ENCODE measurements around the gene NXNL2.

Gene NXNL2

GRCh38 chr9:88578121-88579049, 43.4 kb downstream of the NXNL2 start:
- Mint-ChIP-seq H3K4me3 (peak overlapping the region; percentile 52), H3K4me1 (ENCODE audit: low read depth) (peaks cover 3% of the 10 kb centered on the region), H3K9me3 (no peaks in the 10 kb centered on the region), H3K27ac (no peak overlapping the region), H3K36me3 (ENCODE audit: low read depth) (no peaks in the 10 kb centered on the region), H3K27me3 (ENCODE audit: low read depth) (peaks cover 21% of the 10 kb centered on the region)
- peak; percentile 42 for DNase-seq (ENCODE audit: low spot score)

GRCh38 chr9:88579050-88579715, 44.2 kb downstream of the NXNL2 start:
- H3K27me3 Mint-ChIP-seq (ENCODE audit: low read depth), result peaks cover 24% of the 10 kb centered on the region

GRCh38 chr9:88580961-88581360, 46.0 kb downstream of the NXNL2 start:
- Mint-ChIP-seq H3K9me3 (no peaks in the 10 kb centered on the region), H3K36me3 (ENCODE audit: low read depth) (no peaks in the 10 kb centered on the region), H3K4me1 (ENCODE audit: low read depth) (peaks cover 3% of the 10 kb centered on the region), H3K27me3 (ENCODE audit: low read depth) (peaks cover 21% of the 10 kb centered on the region), H3K27ac (no peak overlapping the region), H3K4me3 (no peak overlapping the region)
- DNase-seq (ENCODE audit: low spot score), result no peak

More at GRCh38 chr9:88579050-88579715, 44.2 kb downstream of the NXNL2 start:
- H3K9me3 Mint-ChIP-seq, result no peaks in the 10 kb centered on the region
- no peaks in the 10 kb centered on the region for H3K36me3 Mint-ChIP-seq (ENCODE audit: low read depth)
- DNase-seq (ENCODE audit: low spot score), result no peak
- H3K27ac Mint-ChIP-seq, result no peak overlapping the region
- peaks cover 3% of the 10 kb centered on the region for H3K4me1 Mint-ChIP-seq (ENCODE audit: low read depth)
- H3K4me3 Mint-ChIP-seq, result no peak overlapping the region

- Mint-ChIP-seq H3K4me3 (no peak overlapping the region), H3K27me3 (ENCODE audit: low read depth) (peaks cover 19% of the 10 kb centered on the region), H3K36me3 (ENCODE audit: low read depth) (no peaks in the 10 kb centered on the region), H3K9me3 (no peaks in the 10 kb centered on the region), H3K27ac (no peak overlapping the region), H3K4me1 (ENCODE audit: low read depth) (no peaks in the 10 kb centered on the region)
- DNase-seq (ENCODE audit: low spot score), result no peak
Measured at GRCh38 chr9:88583901-88584596, 49.1 kb downstream of the NXNL2 start.

GRCh38 chr9:88585426-88585825, 50.4 kb downstream of the NXNL2 start:
- DNase-seq (ENCODE audit: low spot score), result no peak
- peaks cover 19% of the 10 kb centered on the region for H3K27me3 Mint-ChIP-seq (ENCODE audit: low read depth)
- H3K4me1 Mint-ChIP-seq (ENCODE audit: low read depth), result no peaks in the 10 kb centered on the region
- H3K36me3 Mint-ChIP-seq (ENCODE audit: low read depth), result no peaks in the 10 kb centered on the region
- H3K9me3 Mint-ChIP-seq, result no peaks in the 10 kb centered on the region
- H3K4me3 Mint-ChIP-seq, result no peak overlapping the region
- no peak overlapping the region for H3K27ac Mint-ChIP-seq

GRCh38 chr9:88586452-88586851, 51.5 kb downstream of the NXNL2 start:
- Mint-ChIP-seq H3K4me3 (no peak overlapping the region), H3K27me3 (ENCODE audit: low read depth) (peaks cover 16% of the 10 kb centered on the region), H3K27ac (no peak overlapping the region), H3K4me1 (ENCODE audit: low read depth) (no peaks in the 10 kb centered on the region), H3K9me3 (no peaks in the 10 kb centered on the region), H3K36me3 (ENCODE audit: low read depth) (no peaks in the 10 kb centered on the region)
- DNase-seq (ENCODE audit: low spot score), result no peak

- H3K9me3 Mint-ChIP-seq, result no peaks in the 10 kb centered on the region
- H3K4me3 Mint-ChIP-seq, result no peak overlapping the region
- H3K27me3 Mint-ChIP-seq (ENCODE audit: low read depth), result peaks cover 16% of the 10 kb centered on the region
- DNase-seq (ENCODE audit: low spot score), result no peak
- H3K27ac Mint-ChIP-seq, result no peak overlapping the region
- H3K4me1 Mint-ChIP-seq (ENCODE audit: low read depth), result no peaks in the 10 kb centered on the region
- no peaks in the 10 kb centered on the region for H3K36me3 Mint-ChIP-seq (ENCODE audit: low read depth)
Measured at GRCh38 chr9:88587182-88587581, 52.2 kb downstream of the NXNL2 start.

GRCh38 chr9:88587885-88588649, 53.1 kb downstream of the NXNL2 start:
- Mint-ChIP-seq H3K4me3 (no peak overlapping the region), H3K27me3 (ENCODE audit: low read depth) (peaks cover 22% of the 10 kb centered on the region), H3K36me3 (ENCODE audit: low read depth) (no peaks in the 10 kb centered on the region), H3K4me1 (ENCODE audit: low read depth) (no peaks in the 10 kb centered on the region), H3K9me3 (no peaks in the 10 kb centered on the region), H3K27ac (no peak overlapping the region)
- DNase-seq (ENCODE audit: low spot score), result no peak

GRCh38 chr9:88589656-88590055, 54.7 kb downstream of the NXNL2 start:
- no peaks in the 10 kb centered on the region for H3K36me3 Mint-ChIP-seq (ENCODE audit: low read depth)
- no peak overlapping the region for H3K4me3 Mint-ChIP-seq
- no peak for DNase-seq (ENCODE audit: low spot score)
- H3K27me3 Mint-ChIP-seq (ENCODE audit: low read depth), result peaks cover 17% of the 10 kb centered on the region
- H3K9me3 Mint-ChIP-seq, result no peaks in the 10 kb centered on the region
- no peak overlapping the region for H3K27ac Mint-ChIP-seq
- peaks cover 6% of the 10 kb centered on the region for H3K4me1 Mint-ChIP-seq (ENCODE audit: low read depth)

- Mint-ChIP-seq H3K27me3 (ENCODE audit: low read depth) (peaks cover 19% of the 10 kb centered on the region), H3K27ac (no peak overlapping the region), H3K36me3 (ENCODE audit: low read depth) (no peaks in the 10 kb centered on the region), H3K4me3 (no peak overlapping the region), H3K4me1 (ENCODE audit: low read depth) (peaks cover 6% of the 10 kb centered on the region), H3K9me3 (no peaks in the 10 kb centered on the region)
- no peak for DNase-seq (ENCODE audit: low spot score)
Measured at GRCh38 chr9:88590558-88591146, 55.7 kb downstream of the NXNL2 start.

- no peak overlapping the region for H3K27ac Mint-ChIP-seq
- peaks cover 6% of the 10 kb centered on the region for H3K4me1 Mint-ChIP-seq (ENCODE audit: low read depth)
- peak; percentile 26 for DNase-seq (ENCODE audit: low spot score)
- no peaks in the 10 kb centered on the region for H3K9me3 Mint-ChIP-seq
- H3K4me3 Mint-ChIP-seq, result no peak overlapping the region
- H3K27me3 Mint-ChIP-seq (ENCODE audit: low read depth), result peaks cover 33% of the 10 kb centered on the region
- no peaks in the 10 kb centered on the region for H3K36me3 Mint-ChIP-seq (ENCODE audit: low read depth)
Measured at GRCh38 chr9:88593537-88594185, 58.7 kb downstream of the NXNL2 start.

All from T-helper 2 cell treated with Interferon-gamma antibody and Interleukin-4, amounts not matched to agents 5 μg/mL and 100 μg/mL, for 36 hours (primary cell).